GM12878 (cell line): ENCODE results near the gene HSFX3. TPM values are rescaled to one million over a fixed set of nuclear protein-coding genes. Genes with fewer than 3 reads are reported as not detected.
"Not testable (repeated sequence)": the region's sequence is repeated elsewhere in the genome, so short reads cannot be mapped to it uniquely, and the experiment has no call there.

Experiments
- ATAC-seq: fragments of 200-7000 bp; cut with Tn5 transposase; 3 replicates; pipeline ENCODE4 v1.9.1; 2020; ENCODE audit warnings: mild to moderate bottlenecking, moderate library complexity
- BruUV-seq: library from RNA; stranded (reverse); fragments of 400-500 nt; replicated peaks from 2 replicates; lab custom pipeline; 2021; lab: Mats Ljungman, UMichigan
- CTCF ChIA-PET: fragments of 300-600 bp; sonication (Branson Sonifier 250); formaldehyde crosslinking; extraction: SDS; loops from one replicate; lab custom pipeline; 2021; ENCODE audit warnings: inconsistent platforms; lab: Yijun Ruan, JAX
- POLR2A ChIA-PET: fragments of 350-600 bp; formaldehyde crosslinking; extraction: SDS; loops from one replicate; lab custom pipeline; 2021; ENCODE audit warnings: inconsistent platforms; lab: Charles Lee
- RAD21 ChIA-PET: fragments of 300-600 bp; sonication (Branson Sonifier 250); formaldehyde crosslinking; loops from one replicate; lab custom pipeline; 2023; ENCODE audit warnings: antibody characterized with exemption; ENCODE audit not compliant: unreplicated experiment; lab: Charles Lee
- SMC1A ChIA-PET: fragments of 300-600 bp; sonication (Branson Sonifier 250); formaldehyde crosslinking; loops from one replicate; lab custom pipeline; 2023; ENCODE audit not compliant: unreplicated experiment, uncharacterized antibody; lab: Charles Lee
- DNase-seq: peaks from one replicate; pipeline ENCODE4 v3.0.0-alpha.2; 2011; ENCODE audit warnings: low read depth, low spot score
- FAIRE-seq: peaks from 3 replicates; lab custom pipeline; 2011; peaks lifted over from hg19 to GRCh38; lab: Jason Lieb, UNC
- H2AFZ ChIP-seq: 2 replicates; pipeline ENCODE4 v1.6.0; 2011; ENCODE audit warnings: low read depth, low read length, control low read depth; ENCODE audit not compliant: control insufficient read depth
- H3K27ac ChIP-seq: 2 replicates; pipeline ENCODE4 v1.5.1; 2011; ENCODE audit warnings: control low read depth; ENCODE audit not compliant: control insufficient read depth, insufficient read depth
- H3K27me3 ChIP-seq, 2 experiments: replicated peaks in 1 of 2; 2 replicates each; pipeline versions ENCODE4 v1.6.0 to v1.6.1; 2011; ENCODE audit warnings: low read length in 1 of 2; ENCODE audit not compliant: control insufficient read depth in 2 of 2, insufficient read depth in 2 of 2
- H3K36me3 ChIP-seq, 2 experiments: 2 replicates each; pipeline ENCODE4 v1.5.1; 2011; ENCODE audit warnings: low read length in 1 of 2; ENCODE audit not compliant: control insufficient read depth in 2 of 2, insufficient read depth in 2 of 2
- H3K4me1 ChIP-seq: 2 replicates; pipeline ENCODE4 v1.6.1; 2011; ENCODE audit warnings: mild to moderate bottlenecking, low read length, moderate library complexity, mixed read lengths; ENCODE audit not compliant: control insufficient read depth, insufficient read depth
- H3K4me2 ChIP-seq: 2 replicates; pipeline ENCODE4 v1.6.0; 2011; ENCODE audit warnings: control low read depth; ENCODE audit not compliant: control insufficient read depth, insufficient read depth
- H3K4me3 ChIP-seq: fragments of 200-600 bp; sonication (generic); 2 replicates; pipeline ENCODE4 v1.5.1; 2016
- H3K79me2 ChIP-seq: 2 replicates; pipeline ENCODE4 v1.6.0; 2011; ENCODE audit warnings: low read length; ENCODE audit not compliant: control insufficient read depth, insufficient read depth
- H3K9ac ChIP-seq: 2 replicates; pipeline ENCODE4 v1.8.0; 2011; ENCODE audit warnings: low read length, control low read depth, mixed read lengths; ENCODE audit not compliant: control insufficient read depth, insufficient read depth
- H3K9me3 ChIP-seq: replicated peaks from 3 replicates; pipeline ENCODE4 v1.5.1; 2011; ENCODE audit warnings: mild to moderate bottlenecking, low read length; ENCODE audit not compliant: control insufficient read depth, insufficient read depth
- H4K20me1 ChIP-seq: 2 replicates; pipeline ENCODE4 v1.6.0; 2011; ENCODE audit not compliant: control insufficient read depth, insufficient read depth
- ASH2L ChIP-seq: fragments of 300-600, 200-600 bp; sonication (generic); IDR thresholded peaks from 2 replicates; pipeline ENCODE4 v1.6.1; 2017; ENCODE audit warnings: low read depth, mild to moderate bottlenecking, borderline replicate concordance
- BMI1 ChIP-seq: fragments of 450-650 bp; IDR thresholded peaks from 2 replicates; pipeline ENCODE4 v1.6.1; 2016; ENCODE audit warnings: mild to moderate bottlenecking, moderate library complexity, borderline replicate concordance
- EGR1 ChIP-seq, 2 experiments: IDR thresholded peaks; 1 replicate in 1 of 2; 2 replicates in 1 of 2; pipeline ENCODE4 v1.6.1; 2011 to 2012; ENCODE audit warnings: low read depth in 2 of 2, low read length in 2 of 2, borderline replicate concordance in 1 of 2, mild to moderate bottlenecking in 1 of 2, moderate library complexity in 1 of 2
- ETV6 ChIP-seq, 2 experiments: fragments of 450-650 bp in 1 of 2; IDR thresholded peaks in 1 of 2; conservative IDR thresholded peaks in 1 of 2; 2 replicates each; pipeline ENCODE4 v1.6.1; 2014; ENCODE audit warnings: antibody characterized with exemption in 1 of 2, borderline replicate concordance in 1 of 2, low read depth in 1 of 2, mild to moderate bottlenecking in 1 of 2, moderate library complexity in 1 of 2
- RAD21 ChIP-seq: IDR thresholded peaks from 2 replicates; pipeline ENCODE4 v1.6.1; 2011; ENCODE audit warnings: mild to moderate bottlenecking, low read depth, low read length, moderate library complexity; ENCODE audit not compliant: insufficient read depth
- SMARCA5 ChIP-seq: fragments of 450-650 bp; IDR thresholded peaks from 2 replicates; pipeline ENCODE4 v1.6.1; 2017; ENCODE audit warnings: mild to moderate bottlenecking
- SUZ12 ChIP-seq: fragments of 200-600 bp; sonication (generic); IDR thresholded peaks from one replicate; pipeline ENCODE4 v1.6.1; 2018; ENCODE audit warnings: antibody characterized with exemption, mild to moderate bottlenecking; ENCODE audit not compliant: unreplicated experiment
- TCF3 ChIP-seq: IDR thresholded peaks from 2 replicates; pipeline ENCODE4 v1.6.1; 2012; ENCODE audit warnings: low read depth, mild to moderate bottlenecking, low read length, borderline replicate concordance; ENCODE audit not compliant: insufficient read depth
- YBX1 ChIP-seq: fragments of 450-650 bp; IDR thresholded peaks from 2 replicates; pipeline ENCODE4 v1.6.1; 2016; ENCODE audit warnings: antibody characterized with exemption
- YY1 ChIP-seq: IDR thresholded peaks from 2 replicates; pipeline ENCODE4 v1.6.1; 2011; ENCODE audit warnings: low read depth, mild to moderate bottlenecking, low read length
- WGBS: methylation state at CpG from one replicate; pipeline ENCODE4 v1.1.6; 2016; ENCODE audit warnings: low lambda C conversion rate; ENCODE audit not compliant: insufficient replicate concordance, insufficient coverage; ENCODE audit errors: missing lambda C conversion rate; 5-methylcytosine and 5-hydroxymethylcytosine counted together
- in situ Hi-C: fragments of 300-500 bp; cut with MboI; formaldehyde crosslinking; loops from 9 replicates; pipeline ENCODE4 v1.14.3; 2018; ENCODE audit warnings: mixed read lengths
- intact Hi-C: fragments of 100-400 bp; cut with micrococcal nuclease; formaldehyde crosslinking; loops from one replicate; pipeline ENCODE4 v1.14.2; 2022; ENCODE audit not compliant: unreplicated experiment
- polyA plus RNA-seq, 11 experiments: library from polyadenylated mRNA; depleted of rRNA in 4 of 11; unstranded in 6 of 11; stranded (reverse) in 5 of 11; fragments of >200 nt; fragmentation: Nextera tagmentation in 4 of 11; fragmentation: Illumina TruSeq in 1 of 11; extraction: Ambion mirVana in 4 of 11; extraction: Trizol in 1 of 11; gene quantifications; 1 replicate in 1 of 11; 2 replicates in 10 of 11; pipeline versions ENCODE4 v1.2.1 to v1.2.3, GENCODE V29; 2011 to 2016; ENCODE audit warnings: inconsistent platforms in 2 of 11, missing spikeins in 2 of 11, low read depth in 1 of 11
- total RNA-seq, 4 experiments: library from RNA; depleted of rRNA in 3 of 4; stranded (reverse); fragments of >200 nt in 3 of 4; fragmentation: Illumina TruSeq in 1 of 4; extraction: Trizol in 1 of 4; gene quantifications; 2 replicates each; pipeline versions ENCODE4 v1.2.1 to v1.2.3, GENCODE V29; 2013 to 2021
- TF ChIP-seq, protein P1 (sequence below): fragments of 450-650 bp; IDR thresholded peaks from 2 replicates; pipeline ENCODE4 v1.6.1; 2017; ENCODE audit warnings: mild to moderate bottlenecking, moderate library complexity

The HSFX3 gene
- total and polyA plus RNA-seq, 10 of the 15 experiments (the other 5 are each of a cell fraction or from before 2014, with no cell fraction given), result 0.05 to 0.40 (median 0.29) TPM; not detected in 5

DNA sequence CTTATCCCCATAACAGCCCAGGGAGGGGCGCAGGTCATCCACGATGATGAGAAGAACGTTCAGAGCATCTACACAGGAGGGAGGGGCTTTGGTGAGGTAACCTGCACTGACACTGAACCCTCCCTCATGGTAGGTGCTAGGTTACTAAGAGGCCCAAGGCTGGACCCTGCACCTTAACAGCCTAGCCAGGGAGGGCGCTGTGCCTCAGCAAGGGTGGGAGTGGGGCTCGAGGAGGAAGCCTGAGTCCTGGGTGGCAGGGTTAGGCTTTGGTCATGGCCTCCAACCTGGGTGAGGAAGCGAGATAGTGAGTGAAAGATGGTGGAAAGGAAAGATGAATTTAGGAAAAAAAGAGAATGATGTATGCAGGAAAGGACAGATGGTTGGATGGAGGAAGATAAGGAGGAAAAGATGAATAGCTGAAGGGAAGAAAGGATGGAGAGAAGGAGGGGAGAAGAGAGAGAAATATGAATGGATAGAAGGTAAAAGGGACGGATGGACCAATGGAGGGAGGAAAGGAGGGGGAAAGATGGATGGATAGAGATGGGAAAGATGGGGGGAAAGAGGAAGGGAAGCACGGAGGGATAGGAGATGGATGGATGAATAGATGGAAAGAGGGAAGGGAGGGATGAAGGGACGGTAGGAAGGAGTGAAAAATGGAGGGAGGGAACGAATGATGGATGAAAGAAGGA lies 45.4 kb downstream of the HSFX3 start (continued):
- TF ChIP-seq, protein P1, sequence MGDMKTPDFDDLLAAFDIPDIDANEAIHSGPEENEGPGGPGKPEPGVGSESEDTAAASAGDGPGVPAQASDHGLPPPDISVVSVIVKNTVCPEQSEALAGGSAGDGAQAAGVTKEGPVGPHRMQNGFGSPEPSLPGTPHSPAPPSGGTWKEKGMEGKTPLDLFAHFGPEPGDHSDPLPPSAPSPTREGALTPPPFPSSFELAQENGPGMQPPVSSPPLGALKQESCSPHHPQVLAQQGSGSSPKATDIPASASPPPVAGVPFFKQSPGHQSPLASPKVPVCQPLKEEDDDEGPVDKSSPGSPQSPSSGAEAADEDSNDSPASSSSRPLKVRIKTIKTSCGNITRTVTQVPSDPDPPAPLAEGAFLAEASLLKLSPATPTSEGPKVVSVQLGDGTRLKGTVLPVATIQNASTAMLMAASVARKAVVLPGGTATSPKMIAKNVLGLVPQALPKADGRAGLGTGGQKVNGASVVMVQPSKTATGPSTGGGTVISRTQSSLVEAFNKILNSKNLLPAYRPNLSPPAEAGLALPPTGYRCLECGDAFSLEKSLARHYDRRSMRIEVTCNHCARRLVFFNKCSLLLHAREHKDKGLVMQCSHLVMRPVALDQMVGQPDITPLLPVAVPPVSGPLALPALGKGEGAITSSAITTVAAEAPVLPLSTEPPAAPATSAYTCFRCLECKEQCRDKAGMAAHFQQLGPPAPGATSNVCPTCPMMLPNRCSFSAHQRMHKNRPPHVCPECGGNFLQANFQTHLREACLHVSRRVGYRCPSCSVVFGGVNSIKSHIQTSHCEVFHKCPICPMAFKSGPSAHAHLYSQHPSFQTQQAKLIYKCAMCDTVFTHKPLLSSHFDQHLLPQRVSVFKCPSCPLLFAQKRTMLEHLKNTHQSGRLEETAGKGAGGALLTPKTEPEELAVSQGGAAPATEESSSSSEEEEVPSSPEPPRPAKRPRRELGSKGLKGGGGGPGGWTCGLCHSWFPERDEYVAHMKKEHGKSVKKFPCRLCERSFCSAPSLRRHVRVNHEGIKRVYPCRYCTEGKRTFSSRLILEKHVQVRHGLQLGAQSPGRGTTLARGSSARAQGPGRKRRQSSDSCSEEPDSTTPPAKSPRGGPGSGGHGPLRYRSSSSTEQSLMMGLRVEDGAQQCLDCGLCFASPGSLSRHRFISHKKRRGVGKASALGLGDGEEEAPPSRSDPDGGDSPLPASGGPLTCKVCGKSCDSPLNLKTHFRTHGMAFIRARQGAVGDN, result no peak
- TF ChIP-seq ASH2L (no peak), YY1 (0 out of 2 replicates have a peak, but pooled peaks have one; percentile 50), RAD21 (0 out of 2 replicates have a peak, but pooled peaks have one; percentile 14), SUZ12 (no peak), SMARCA5 (peak; percentile 76; the same call in 1 of the 2 replicates), YBX1 (peak; percentile 75; the same call in 1 of the 2 replicates)

DNA sequence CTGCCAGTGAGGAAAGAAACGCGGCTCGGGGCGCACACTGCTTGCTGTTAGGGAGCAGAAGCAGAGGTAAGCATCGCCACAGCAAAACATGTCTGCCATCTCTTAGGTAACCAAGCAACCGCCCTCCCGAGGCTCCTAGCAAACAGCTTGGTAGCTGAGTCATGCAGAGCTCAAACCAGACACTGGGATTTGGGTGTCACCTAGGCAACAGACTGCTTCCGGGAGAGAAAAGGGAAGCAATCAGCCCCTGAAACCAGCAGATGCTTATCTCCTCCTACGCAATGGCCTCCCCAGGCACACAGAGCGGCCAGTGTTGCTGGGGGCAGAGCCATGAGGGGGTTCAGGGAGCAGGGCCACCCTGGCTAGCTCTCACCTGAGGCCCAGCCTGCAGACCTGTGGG lies 46.3 kb downstream of the HSFX3 start:
- WGBS, result 25% methylated on average over 4 of the region's 10 CpGs
- H3K9me3 ChIP-seq, H3K4me2 ChIP-seq, H4K20me1 ChIP-seq, H3K4me3 ChIP-seq, H2AFZ ChIP-seq, H3K27me3 ChIP-seq, BruUV-seq, H3K79me2 ChIP-seq, SMC1A ChIA-PET, H3K27ac ChIP-seq, H3K36me3 ChIP-seq, H3K9ac ChIP-seq: not testable (repeated sequence)
- intact Hi-C loops (loop anchor here (10.0 kb wide), 1 partner anchor 431 kb away; the partner anchor contains the start of gene EOLA2), in situ Hi-C loops (loop anchor here (25.0 kb wide), 1 partner anchor 1184 kb away; the partner anchor contains the start of gene MTMR1)
- DNase-seq (peak; percentile 11), ATAC-seq (peak; percentile 74), FAIRE-seq (peak; percentile 89)
- CTCF ChIA-PET, result interaction anchor here (0.7 to 1.2 kb wide), 2 partner anchors 9 to 435 kb away, joined by 3 read pairs; no protein-coding TSS in a partner anchor
- RAD21 ChIA-PET, result interaction anchor here (1.1 kb wide), 1 partner anchor 37 kb away, joined by 3 read pairs; the partner anchor contains the start of gene EOLA1
- peaks cover 23% of the 10 kb centered on the region for H3K4me1 ChIP-seq
- POLR2A ChIA-PET, result interaction anchor here (1.2 to 1.9 kb wide), 2 partner anchors 9 to 36 kb away, joined by 3 to 12 read pairs; no protein-coding TSS in a partner anchor
- TF ChIP-seq ETV6 (conservative IDR thresholded peaks at IDR 0.05 in 1 of 2, IDR thresholded peaks at IDR 0.05 in 1 of 2; ENCODE audit: borderline replicate concordance in 1 of 2, low read depth in 1 of 2), result 0 out of 4 replicates have a peak, but pooled peaks of 1 of the 2 experiments have one; percentile 34
- TF ChIP-seq TCF3, result 0 out of 2 replicates have a peak, but pooled peaks have one; percentile 15
- peak; percentile 34; the same call in 1 of the 2 replicates for TF ChIP-seq BMI1
- peak in 1 of 2 experiments; percentile 64; a peak in 1 of 3 replicates for TF ChIP-seq EGR1 (IDR thresholded peaks at IDR 0.05; ENCODE audit: borderline replicate concordance in 1 of 2, low read depth in 2 of 2, low read length in 2 of 2)
